G401 (cell line): ENCODE results near the gene CORO1C. TPM values are rescaled to one million over a fixed set of nuclear protein-coding genes. Genes with fewer than 3 reads are reported as not detected.
A peak's percentile ranks its signal among the peaks of the same experiment; 100 is the strongest.

ENCODE experiments used
- DNase-seq: peaks from one replicate; pipeline ENCODE4 v3.0.0-alpha.2; 2015; ENCODE audit warnings: low spot score
- in situ Hi-C: cut with HindIII; loops from 2 replicates; pipeline ENCODE4 v1.10.0; 2016; ENCODE audit warnings: low sequenced_read_pairs, mixed read lengths
- total RNA-seq: library from RNA; depleted of rRNA; stranded (reverse); fragments of >200 nt; shearing (Covaris generic); gene quantifications from 2 replicates; pipeline ENCODE4 v1.2.3, GENCODE V29; 2014

Gene CORO1C
- total RNA-seq, 1 experiment from 2014 or later, result 177 TPM

GRCh38 chr12:108729612-108730364 is 1.5 kb downstream of the CORO1C start:
- in situ Hi-C loops, result no loop called here
- DNase-seq, result peak; percentile 48

DNA sequence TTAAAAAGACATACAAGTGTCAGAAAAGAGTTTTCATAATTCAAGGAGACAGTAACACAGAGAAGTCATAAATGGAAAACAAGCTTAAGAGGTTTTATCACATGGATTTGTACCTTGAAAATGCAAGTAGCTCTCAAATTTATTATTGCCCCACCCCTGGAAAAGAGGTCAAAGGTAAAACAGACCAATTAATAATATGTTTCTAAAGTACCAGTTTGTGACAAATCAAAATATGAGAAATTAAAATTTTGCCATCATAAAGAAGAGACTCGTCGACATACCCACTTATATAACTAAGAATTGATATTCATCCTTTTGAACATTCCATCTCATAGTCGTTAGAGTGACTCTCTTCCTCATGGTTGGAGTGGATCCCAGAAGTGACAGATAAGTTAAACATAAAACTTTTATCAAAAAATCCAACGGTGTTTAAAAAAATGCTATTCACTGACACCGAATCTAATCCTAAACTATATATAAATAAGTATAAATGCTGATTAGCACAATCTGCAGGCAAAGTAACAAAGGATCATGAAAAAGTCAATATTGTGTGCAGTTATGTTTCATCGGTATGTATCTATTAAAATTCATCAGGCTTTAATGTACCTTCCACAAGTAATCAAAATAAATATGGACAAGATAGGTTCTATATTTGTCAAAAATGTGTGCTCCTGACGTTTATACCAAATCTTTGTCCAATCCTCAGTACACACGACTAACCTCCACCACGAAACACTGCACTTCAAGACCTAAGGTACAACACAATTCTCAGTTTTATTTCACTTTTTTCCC is 2.3 kb downstream of the CORO1C start:
- in situ Hi-C loops, result no loop called here
- no peak for DNase-seq

DNA sequence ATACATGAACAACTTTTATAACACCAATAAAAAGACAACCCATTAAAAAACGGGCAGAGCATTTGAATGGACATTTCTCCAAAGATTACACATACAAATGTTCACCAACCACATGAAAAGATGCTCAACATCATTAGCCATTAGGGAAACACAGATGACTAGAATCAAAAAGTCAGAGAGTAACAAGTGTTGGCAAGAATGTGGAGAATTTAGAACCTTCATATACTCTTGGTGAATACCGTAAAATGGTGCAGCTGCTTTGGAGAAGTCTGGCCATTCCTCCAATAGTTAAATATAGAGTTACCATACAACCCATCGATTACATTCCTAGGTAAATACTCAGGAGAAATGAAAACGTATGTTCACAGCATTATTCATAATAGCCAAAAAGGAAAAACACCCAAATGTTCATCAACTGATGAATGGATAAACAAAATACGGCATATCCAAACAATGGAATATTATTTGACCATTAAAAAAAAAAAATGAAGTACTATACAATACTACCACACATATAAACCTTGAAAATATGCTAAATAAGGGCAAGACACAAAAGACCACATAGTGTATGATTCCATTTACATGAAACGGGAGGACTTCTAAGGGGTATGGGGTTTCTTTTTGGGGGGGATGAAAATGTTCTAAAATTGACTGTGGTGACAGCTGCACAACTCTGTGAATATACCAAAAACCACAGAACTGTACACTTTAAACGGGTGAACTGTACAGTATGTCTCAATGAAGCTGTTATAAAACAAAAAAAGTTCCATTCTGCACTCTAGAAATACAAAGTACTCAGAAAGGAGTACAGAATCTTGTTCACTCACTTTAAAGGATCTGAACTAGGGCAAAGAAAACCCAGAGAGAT is 3.2 kb downstream of the CORO1C start:
- in situ Hi-C loops, result no loop called here
- no peak for DNase-seq

DNA sequence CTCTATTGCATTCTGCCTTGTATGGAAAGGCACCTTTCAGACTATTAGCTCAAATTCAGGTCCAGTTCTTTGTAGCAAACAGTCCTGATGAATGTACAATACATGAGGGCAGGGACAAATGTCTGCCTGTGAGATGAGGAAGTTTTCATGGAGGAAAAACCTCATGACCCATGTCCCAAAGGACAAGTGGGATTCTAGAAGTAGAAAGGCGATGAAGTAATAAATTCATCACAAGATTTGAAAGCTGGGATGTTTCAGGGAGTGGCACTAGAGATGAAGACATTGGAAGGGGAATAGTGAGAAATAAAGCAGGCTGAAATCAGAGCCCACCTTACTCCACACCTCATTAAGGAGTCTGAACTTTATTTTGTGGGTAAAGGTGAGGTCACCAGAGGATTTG is 4.2 kb downstream of the CORO1C start:
- in situ Hi-C loops, result no loop called here
- no peak for DNase-seq

DNA sequence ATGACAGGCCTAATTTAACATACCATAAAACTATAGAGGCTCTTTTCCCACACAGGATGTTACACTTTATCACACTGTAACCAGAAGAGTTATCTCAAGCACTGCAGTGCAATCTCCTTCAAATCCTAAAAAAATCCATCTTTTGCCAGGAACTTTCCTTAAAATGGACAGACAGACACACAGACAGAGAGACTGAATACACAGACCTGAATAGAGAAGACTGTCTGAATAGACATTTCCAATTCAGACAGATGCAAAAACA is 6.5 kb downstream of the CORO1C start:
- DNase-seq, result no peak
- in situ Hi-C loops, result no loop called here

- DNase-seq, result no peak
Measured at GRCh38 chr12:108724054-108724889, 7.0 kb downstream of the CORO1C start.

DNA sequence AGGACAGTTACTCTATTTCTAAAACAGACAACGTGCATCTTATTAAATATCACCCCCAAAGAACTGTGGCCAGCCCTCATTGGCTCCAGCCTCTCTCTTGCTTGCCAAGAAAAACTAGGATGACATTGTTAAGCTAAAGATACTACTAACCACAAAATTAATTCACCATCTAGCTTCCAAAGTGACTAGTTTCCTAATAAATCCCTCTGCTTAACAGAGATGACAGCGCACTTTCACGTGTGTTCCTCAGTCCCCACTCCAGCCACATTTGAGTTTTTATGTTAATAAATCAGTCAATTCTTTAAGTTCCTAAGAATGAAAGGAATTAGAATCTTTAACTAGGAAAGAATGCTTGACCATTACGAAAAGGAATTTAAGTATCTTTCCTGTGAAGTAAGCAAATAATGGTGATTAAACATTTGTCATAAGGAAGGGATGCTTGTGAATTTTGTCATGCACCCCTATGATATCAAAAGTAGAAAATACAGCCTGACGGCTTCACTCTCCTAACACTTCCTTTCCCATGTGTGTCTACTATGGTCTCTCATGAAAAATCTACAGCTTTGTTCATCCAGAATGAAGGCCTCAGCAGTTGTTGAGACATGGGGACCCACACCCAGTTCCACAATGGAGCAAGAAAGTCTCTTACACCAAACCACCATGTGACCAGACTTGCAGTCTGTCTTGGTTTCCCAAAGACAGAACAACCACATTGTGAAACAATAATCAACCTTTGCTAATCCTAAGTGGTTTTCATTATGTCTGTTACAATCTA is 8.1 kb downstream of the CORO1C start:
- in situ Hi-C loops, result no loop called here
- no peak for DNase-seq

More at GRCh38 chr12:108724054-108724889, 7.0 kb downstream of the CORO1C start:
- in situ Hi-C loops, result no loop called here

- in situ Hi-C loops, result no loop called here
- no peak for DNase-seq
Measured at GRCh38 chr12:108722463-108722862, 8.9 kb downstream of the CORO1C start.

DNA sequence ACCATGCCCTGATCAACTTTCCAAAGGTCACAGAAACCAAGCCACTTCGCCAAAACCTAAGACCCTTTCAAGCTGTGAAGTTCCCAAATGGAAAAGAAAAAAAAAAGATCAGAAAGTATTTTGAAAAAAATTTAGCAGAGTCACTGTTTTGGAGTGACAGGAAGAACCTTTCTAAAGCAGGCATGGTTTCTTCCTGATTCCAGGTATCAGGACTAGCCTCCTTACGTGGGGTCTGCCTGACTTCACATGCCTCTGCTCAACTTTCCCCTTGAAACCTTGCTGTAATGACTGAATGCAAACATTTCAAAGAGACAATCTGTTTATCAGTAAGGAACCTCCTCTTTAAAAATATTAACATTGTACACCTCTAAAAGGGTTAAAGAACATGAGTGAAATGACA is 9.5 kb downstream of the CORO1C start:
- DNase-seq, result no peak
- in situ Hi-C loops, result no loop called here

- in situ Hi-C loops, result no loop called here
- DNase-seq, result no peak
Measured at GRCh38 chr12:108720757-108721514, 10.4 kb downstream of the CORO1C start.

- in situ Hi-C loops, result no loop called here
- no peak for DNase-seq
Measured at GRCh38 chr12:108717243-108717642, 14.1 kb downstream of the CORO1C start.

DNA sequence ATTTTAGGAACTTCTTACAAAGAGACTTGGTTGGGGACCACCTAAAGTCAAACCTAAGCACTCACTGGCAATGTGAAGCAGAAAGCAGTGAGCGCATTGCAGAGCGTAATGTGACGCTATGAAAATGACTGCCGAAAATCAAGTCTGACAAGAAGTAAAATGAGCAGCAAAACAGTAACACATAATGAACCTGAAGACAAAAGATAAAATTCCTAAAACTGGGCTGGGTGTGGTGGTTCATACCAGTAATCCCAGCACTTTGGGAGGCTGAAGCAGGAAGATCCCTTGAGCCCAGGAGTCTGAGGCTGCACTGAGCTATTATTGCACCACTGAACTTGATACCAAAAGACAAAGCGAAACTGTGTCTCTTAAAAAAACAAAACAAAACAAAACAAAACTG is 16.5 kb downstream of the CORO1C start:
- no peak for DNase-seq
- in situ Hi-C loops, result no loop called here

DNA sequence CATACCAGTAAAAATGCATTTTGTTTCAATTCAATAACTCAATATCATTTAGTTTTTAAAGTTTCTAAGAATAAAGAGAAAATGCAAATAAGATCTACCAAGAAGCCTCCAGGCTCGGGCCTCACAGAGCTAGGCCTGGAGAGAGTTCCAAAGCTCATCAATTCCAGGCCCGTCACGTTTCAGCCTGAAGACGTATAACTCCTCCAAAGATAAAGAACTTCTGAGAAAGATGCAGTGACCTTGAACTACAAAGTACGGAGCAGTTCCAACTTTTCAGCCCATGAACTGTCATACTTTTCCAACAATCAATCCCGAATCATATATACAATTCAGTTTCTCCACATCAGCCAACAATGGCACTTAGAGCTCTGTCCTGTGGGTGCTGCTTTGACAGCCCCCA is 17.8 kb downstream of the CORO1C start:
- in situ Hi-C loops, result no loop called here
- no peak for DNase-seq

GRCh38 chr12:108712925-108713203 is 18.5 kb downstream of the CORO1C start:
- in situ Hi-C loops, result no loop called here
- DNase-seq, result no peak

- no peak for DNase-seq
- in situ Hi-C loops, result no loop called here
Measured at GRCh38 chr12:108712165-108712924, 19.0 kb downstream of the CORO1C start.

DNA sequence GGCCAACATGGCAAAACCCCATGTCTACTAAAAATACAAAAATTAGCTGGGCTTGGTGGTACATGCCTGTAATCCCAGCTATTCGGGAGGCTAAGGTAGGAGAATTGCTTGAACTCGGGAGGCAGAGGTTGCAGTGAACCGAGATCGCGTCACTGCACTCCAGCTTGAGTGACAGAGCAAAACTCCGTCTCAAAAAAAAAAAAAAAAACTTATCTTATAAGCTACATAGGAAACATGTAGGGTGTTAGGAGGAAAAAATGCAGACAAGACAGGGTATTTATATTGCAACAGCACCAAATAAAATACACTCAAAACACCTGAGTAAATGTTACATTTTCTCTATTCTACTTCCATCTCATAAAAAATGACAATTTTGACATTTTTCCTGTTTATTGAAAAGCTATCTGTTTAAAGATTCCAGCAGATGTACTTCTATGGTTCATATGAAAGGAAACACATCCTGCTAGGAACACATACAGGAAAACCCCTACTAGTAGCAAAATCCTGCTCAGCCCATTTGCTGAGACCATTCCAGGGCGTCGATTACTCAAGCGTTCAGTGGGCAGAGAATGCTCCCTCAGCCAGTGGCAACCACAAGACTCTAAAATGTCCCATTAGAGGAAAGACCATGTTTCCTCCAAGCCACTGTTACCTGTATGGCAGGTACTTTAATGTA is 19.7 kb downstream of the CORO1C start:
- no peak for DNase-seq
- in situ Hi-C loops, result no loop called here

- DNase-seq, result no peak
- in situ Hi-C loops, result no loop called here
Measured at GRCh38 chr12:108709697-108710096, 21.6 kb downstream of the CORO1C start.
